Fibroblast of villous mesenchyme (primary cell): ENCODE results near the gene EIF4EBP2. TPM values are rescaled to one million over a fixed set of nuclear protein-coding genes. Genes with fewer than 3 reads are reported as not detected.
A peak's percentile ranks its signal among the peaks of the same experiment; 100 is the strongest.

Experiments used
- DNase-seq: peaks from one replicate; pipeline ENCODE4 v3.0.0-alpha.2; 2010; ENCODE audit warnings: low read depth
- H3K4me3 ChIP-seq: 2 replicates; pipeline ENCODE4 v1.5.1; 2011; ENCODE audit warnings: low read depth, mild to moderate bottlenecking, low read length
- CTCF ChIP-seq: IDR thresholded peaks from 2 replicates; pipeline ENCODE4 v1.5.1; 2012; ENCODE audit warnings: low read depth, mild to moderate bottlenecking, low read length; ENCODE audit not compliant: insufficient read depth
- total RNA-seq: library from RNA; depleted of rRNA; stranded (reverse); fragments of >200 nt; gene quantifications from 2 replicates; pipeline ENCODE4 v1.2.3, GENCODE V29; 2012

Gene EIF4EBP2
- total RNA-seq, 1 donor, result 58.7 TPM

- no peak for DNase-seq
- no peak overlapping the region for H3K4me3 ChIP-seq
- TF ChIP-seq CTCF, result no peak
Measured at GRCh38 chr10:70459774-70460490, 56.0 kb downstream of the EIF4EBP2 start.

- TF ChIP-seq CTCF, result peak; percentile 85
- H3K4me3 ChIP-seq, result no peak overlapping the region
- DNase-seq, result peak; percentile 51
Measured at GRCh38 chr10:70461397-70462348, 57.7 kb downstream of the EIF4EBP2 start.

GRCh38 chr10:70462349-70462984 lies 58.5 kb downstream of the EIF4EBP2 start:
- TF ChIP-seq CTCF, result no peak
- no peak overlapping the region for H3K4me3 ChIP-seq
- no peak for DNase-seq

- no peak for TF ChIP-seq CTCF
- no peak for DNase-seq
- no peak overlapping the region for H3K4me3 ChIP-seq
Measured at GRCh38 chr10:70465278-70465677, 61.3 kb downstream of the EIF4EBP2 start.

GRCh38 chr10:70465832-70466231 lies 61.9 kb downstream of the EIF4EBP2 start:
- no peak for DNase-seq
- no peak overlapping the region for H3K4me3 ChIP-seq
- TF ChIP-seq CTCF, result no peak

- no peak overlapping the region for H3K4me3 ChIP-seq
- TF ChIP-seq CTCF, result no peak
- no peak for DNase-seq
Measured at GRCh38 chr10:70466951-70467350, 63.0 kb downstream of the EIF4EBP2 start.
